DND-41 (cell line): Measurements from ENCODE around the gene FAXDC2.

Experiments
- EZH2 ChIP-seq: IDR thresholded peaks from 3 replicates; pipeline ENCODE4 v1.6.1; 2012; ENCODE audit warnings: borderline replicate concordance, low read depth, mild to moderate bottlenecking, moderate library complexity, low read length, inconsistent platforms; ENCODE audit not compliant: severe bottlenecking
- TF ChIP-seq, protein P1 (sequence below): IDR thresholded peaks from 2 replicates; pipeline ENCODE4 v1.5.1; 2012; ENCODE audit warnings: borderline replicate concordance, low read length, moderate library complexity, mild to moderate bottlenecking; ENCODE audit not compliant: poor library complexity, severe bottlenecking; ENCODE audit errors: extremely low read depth

DNA sequence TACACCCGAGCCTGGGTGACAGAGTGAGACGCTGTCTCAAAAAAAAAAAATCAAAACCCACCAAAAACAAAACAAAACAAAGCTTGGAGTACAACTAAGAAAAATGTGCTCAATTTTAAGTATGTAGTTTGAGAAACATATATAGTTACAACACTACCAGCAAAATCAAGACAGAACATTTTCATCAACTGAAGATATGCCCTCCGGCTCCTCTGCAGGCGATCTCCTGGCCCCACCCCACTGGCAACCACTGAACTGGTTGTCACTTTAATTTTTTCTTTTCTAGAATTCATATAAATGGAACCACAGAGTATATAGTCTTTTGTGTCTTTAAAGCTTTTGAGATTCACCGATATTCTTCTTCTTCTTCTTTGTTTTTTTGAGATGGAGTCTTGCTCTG lies 43.0 kb upstream of the FAXDC2 start:
- TF ChIP-seq, protein P1, sequence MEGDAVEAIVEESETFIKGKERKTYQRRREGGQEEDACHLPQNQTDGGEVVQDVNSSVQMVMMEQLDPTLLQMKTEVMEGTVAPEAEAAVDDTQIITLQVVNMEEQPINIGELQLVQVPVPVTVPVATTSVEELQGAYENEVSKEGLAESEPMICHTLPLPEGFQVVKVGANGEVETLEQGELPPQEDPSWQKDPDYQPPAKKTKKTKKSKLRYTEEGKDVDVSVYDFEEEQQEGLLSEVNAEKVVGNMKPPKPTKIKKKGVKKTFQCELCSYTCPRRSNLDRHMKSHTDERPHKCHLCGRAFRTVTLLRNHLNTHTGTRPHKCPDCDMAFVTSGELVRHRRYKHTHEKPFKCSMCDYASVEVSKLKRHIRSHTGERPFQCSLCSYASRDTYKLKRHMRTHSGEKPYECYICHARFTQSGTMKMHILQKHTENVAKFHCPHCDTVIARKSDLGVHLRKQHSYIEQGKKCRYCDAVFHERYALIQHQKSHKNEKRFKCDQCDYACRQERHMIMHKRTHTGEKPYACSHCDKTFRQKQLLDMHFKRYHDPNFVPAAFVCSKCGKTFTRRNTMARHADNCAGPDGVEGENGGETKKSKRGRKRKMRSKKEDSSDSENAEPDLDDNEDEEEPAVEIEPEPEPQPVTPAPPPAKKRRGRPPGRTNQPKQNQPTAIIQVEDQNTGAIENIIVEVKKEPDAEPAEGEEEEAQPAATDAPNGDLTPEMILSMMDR, result no peak
- no peak for TF ChIP-seq EZH2
